Measurements from ENCODE around the gene TGFBR3. TPM values are rescaled to one million over a fixed set of nuclear protein-coding genes. Genes with fewer than 3 reads are reported as not detected.

TGFBR3 gene
- total RNA-seq, 1 experiment from 2014 or later = 2.4 TPM

- Histone ChIP-seq H2BK120ac (ENCODE audit: low read depth, low read length, poor library complexity, severe bottlenecking) (no peak overlapping the region), H2AK5ac (ENCODE audit: insufficient read length, low read length) (no peak overlapping the region)
These were observed 160.3 kb downstream of the TGFBR3 start for GRCh38 chr1:91725618-91725988.

More at GRCh38 chr1:91725618-91725988, 160.3 kb downstream of the TGFBR3 start:
- H3K27ac Mint-ChIP-seq = no peak overlapping the region
- no peak overlapping the region for H4K91ac ChIP-seq (ENCODE audit: insufficient read length, low read depth, low read length)
- H3K9ac ChIP-seq (ENCODE audit: extremely low read depth, insufficient read length, low read length) = no peak overlapping the region
- no peaks in the 10 kb centered on the region for H3K36me3 Mint-ChIP-seq (ENCODE audit: insufficient read depth in 1 of 3, low read depth in 3 of 3)
- TF ChIP-seq CTCF (conservative IDR thresholded peaks at IDR 0.05) = no peak
- H3K56ac ChIP-seq (ENCODE audit: insufficient read length, low read depth, low read length) = no peak overlapping the region
- no peaks in the 10 kb centered on the region for H3K79me2 ChIP-seq (ENCODE audit: insufficient read depth, low read length)
- H2BK15ac ChIP-seq (ENCODE audit: low read depth, low read length) = no peak overlapping the region
- no peak overlapping the region for H3K27ac ChIP-seq (ENCODE audit: insufficient read length, low read depth, low read length)
- H3K4me1 ChIP-seq (ENCODE audit: insufficient read depth, low read length) = no peaks in the 10 kb centered on the region
- H3K23me2 ChIP-seq (ENCODE audit: insufficient read length, low read depth, low read length, poor library complexity, severe bottlenecking) = no peaks in the 10 kb centered on the region
- no peak overlapping the region for H3K18ac ChIP-seq (ENCODE audit: insufficient read length, low read depth, low read length)
- no peak overlapping the region for H3K4me2 ChIP-seq (ENCODE audit: insufficient read depth, insufficient read length, low read length)
- no peak overlapping the region for H3T11ph ChIP-seq (ENCODE audit: low read length)
- no peak overlapping the region for H3K14ac ChIP-seq (ENCODE audit: insufficient read depth, low read length)
- no peak overlapping the region for H2AFZ ChIP-seq (ENCODE audit: low read length)
- no peaks in the 10 kb centered on the region for H3K9me3 Mint-ChIP-seq
- no peaks in the 10 kb centered on the region for H3K79me1 ChIP-seq (ENCODE audit: insufficient read depth, low read depth, low read length, poor library complexity, severe bottlenecking)
- no peaks in the 10 kb centered on the region for H3K27me3 ChIP-seq (ENCODE audit: insufficient read depth, low read length)
- no peak overlapping the region for H4K5ac ChIP-seq (ENCODE audit: insufficient read length, low read depth, low read length)
- no peak overlapping the region for H3K4me3 Mint-ChIP-seq
- H3K27me3 Mint-ChIP-seq (ENCODE audit: low read depth) = no peaks in the 10 kb centered on the region
- H3K23ac ChIP-seq (ENCODE audit: insufficient read length, low read depth, low read length) = no peak overlapping the region
- H2BK5ac ChIP-seq (ENCODE audit: insufficient read length, low read length) = no peak overlapping the region
- H3K9me3 ChIP-seq (ENCODE audit: control insufficient read depth, low read depth, low read length) = no peaks in the 10 kb centered on the region
- H4K8ac ChIP-seq (replicated peaks; ENCODE audit: insufficient read length, low read depth, low read length) = no peak overlapping the region
- no peaks in the 10 kb centered on the region for H4K20me1 ChIP-seq (ENCODE audit: control insufficient read depth, insufficient read depth, insufficient read length)
- no peak overlapping the region for H3K4ac ChIP-seq (ENCODE audit: low read depth, low read length)
- DNase-seq = no peak
- H2BK20ac ChIP-seq (ENCODE audit: low read depth, low read length, poor library complexity, severe bottlenecking) = no peak overlapping the region
- WGBS (ENCODE audit: extremely low coverage, insufficient read length, low lambda C conversion rate) = no CpG with 5 or more reads among the region's 1 CpG
- 0 out of 4 replicates have a peak, but pooled peaks cover 0 to 4% of the 10 kb centered on the region in 2 experiments for H3K4me1 Mint-ChIP-seq
- H2BK12ac ChIP-seq (ENCODE audit: insufficient read length, low read depth, low read length) = no peak overlapping the region
